Fibroblast of skin of abdomen (primary cell): ENCODE data around the gene NAB2.

Experiments
- DNase-seq: peaks from one replicate; pipeline ENCODE4 v3.0.0-alpha.2; 2013

NAB2 gene

GRCh38 chr12:57138526-57139272 lies 49.8 kb downstream of the NAB2 start:
- DNase-seq = no peak

DNA sequence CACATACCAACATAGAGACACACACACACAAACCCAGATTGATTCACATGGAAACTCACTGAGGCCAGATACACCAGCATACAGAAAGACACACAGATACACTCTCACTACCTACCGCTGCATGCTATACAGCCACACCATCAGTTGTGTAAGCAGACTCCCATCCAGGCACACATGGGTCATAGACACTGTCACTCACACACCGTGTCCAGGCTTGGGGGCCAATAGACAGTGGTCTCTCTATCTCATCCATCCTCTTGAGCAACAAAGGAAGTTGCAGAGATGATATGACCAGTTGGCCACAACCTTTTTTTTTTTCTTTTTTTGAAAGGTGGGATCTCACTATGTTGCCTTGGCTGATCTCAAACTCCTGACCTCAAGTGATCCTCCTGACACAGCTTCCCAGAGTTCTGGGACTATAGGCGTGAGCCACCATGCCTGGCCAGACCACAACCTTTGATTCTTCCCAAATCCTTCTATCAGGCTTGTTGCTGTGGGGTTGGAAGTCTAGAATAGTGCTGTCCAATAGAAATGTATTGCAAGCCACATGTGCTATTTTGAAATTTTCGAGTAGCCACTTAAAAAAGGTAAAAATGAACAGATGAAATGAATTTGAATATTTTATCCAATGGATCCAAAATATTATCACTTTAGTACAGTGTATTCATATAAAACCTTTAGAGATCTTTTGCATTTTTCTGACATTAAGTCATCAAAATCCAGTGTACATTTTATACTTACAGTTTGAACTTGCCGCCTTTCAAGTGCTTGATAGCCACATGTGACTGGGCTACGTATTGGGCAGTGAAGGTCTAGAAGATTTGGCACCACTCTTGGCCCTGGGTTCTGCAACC lies 51.1 kb downstream of the NAB2 start:
- DNase-seq = no peak

GRCh38 chr12:57141249-57141648 lies 52.3 kb downstream of the NAB2 start:
- no peak for DNase-seq

DNA sequence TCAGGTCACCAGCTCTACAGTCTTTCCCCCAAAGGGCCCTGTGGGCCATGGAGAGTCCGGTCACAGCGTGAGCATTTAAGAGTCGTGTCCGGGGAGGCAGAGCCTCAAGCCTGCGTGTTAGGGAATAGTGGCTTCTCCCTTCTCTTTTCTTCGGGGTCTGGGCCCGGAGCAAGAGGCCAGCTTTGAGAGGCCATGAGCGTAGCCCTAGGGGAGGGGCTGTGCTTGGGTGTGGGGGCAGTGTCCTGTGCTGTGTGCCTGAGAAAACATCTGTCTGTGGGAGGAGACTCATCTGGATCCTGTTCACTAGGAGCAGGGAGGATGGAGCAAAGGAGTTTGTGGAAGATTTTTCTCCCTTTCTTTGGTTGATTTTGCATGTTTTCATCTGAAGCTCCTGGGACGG lies 53.2 kb downstream of the NAB2 start:
- DNase-seq = no peak

DNA sequence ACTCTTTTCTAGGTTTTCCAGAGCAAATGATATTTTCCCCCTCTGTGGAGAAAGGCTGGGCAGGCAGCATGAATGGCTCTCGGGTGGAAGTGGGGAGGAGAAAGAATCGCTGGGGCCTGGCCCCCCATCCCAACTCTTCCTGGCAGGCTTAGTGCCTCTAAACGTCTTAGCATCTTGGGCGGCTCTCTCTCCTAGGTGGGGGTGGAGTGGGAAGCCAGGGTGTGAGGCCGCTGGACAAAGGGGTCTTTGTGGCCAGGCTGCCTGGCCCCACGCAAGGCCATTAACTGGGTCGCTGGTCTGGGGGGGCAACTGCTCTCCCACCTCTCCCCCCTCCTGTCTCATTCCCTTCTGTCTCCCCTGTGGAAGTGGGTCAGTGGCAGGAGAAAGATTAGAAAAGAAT lies 53.8 kb downstream of the NAB2 start:
- DNase-seq = no peak

DNA sequence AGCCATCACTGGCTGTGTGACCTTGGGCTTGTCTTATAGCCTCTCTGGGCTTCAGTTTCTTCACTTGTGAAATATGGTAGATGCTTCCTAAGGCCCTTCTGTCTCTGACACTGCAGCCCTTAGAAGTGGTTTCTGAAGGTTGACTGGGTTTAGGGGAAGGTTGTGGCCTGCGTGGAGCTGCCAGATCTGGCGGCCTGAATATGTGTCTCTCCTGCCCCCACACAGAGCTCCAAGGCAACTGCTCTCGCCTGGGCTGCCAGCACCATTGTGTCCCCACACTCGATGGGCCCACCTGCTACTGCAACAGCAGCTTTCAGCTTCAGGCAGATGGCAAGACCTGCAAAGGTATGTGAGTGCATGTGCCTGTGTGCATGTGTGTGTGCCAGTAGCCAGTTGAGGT lies 54.5 kb downstream of the NAB2 start:
- no peak for DNase-seq
